Measurements from ENCODE around the gene TEX19.

TEX19 gene

GRCh38 chr17:82391496-82392066, 32.5 kb downstream of the TEX19 start:
- no peak overlapping the region for H2AFZ ChIP-seq (ENCODE audit: low read depth, low read length)
- no peak overlapping the region for H2BK5ac ChIP-seq (ENCODE audit: low read depth, low read length, poor library complexity, severe bottlenecking)
- peaks cover 14% of the 10 kb centered on the region for H3K4me1 ChIP-seq (ENCODE audit: control insufficient read depth, insufficient read depth, low read depth, low read length)
- no peak for DNase-seq
- no peak overlapping the region for H3K4me2 ChIP-seq (ENCODE audit: low read length, poor library complexity, severe bottlenecking)
- H3K9me3 ChIP-seq (ENCODE audit: control insufficient read depth, low read length): no peaks in the 10 kb centered on the region
- no peak overlapping the region for H3K14ac ChIP-seq (ENCODE audit: low read length in 2 of 2)
- peaks cover 15% of the 10 kb centered on the region in 2 experiments for H3K27me3 ChIP-seq (ENCODE audit: control insufficient read depth in 1 of 2, insufficient read depth in 1 of 2, low read length in 2 of 2)
- H2BK12ac ChIP-seq (ENCODE audit: low read length in 2 of 2): no peak overlapping the region
- H4K8ac ChIP-seq (ENCODE audit: low read length): no peak overlapping the region
- no peak overlapping the region for H3K9ac ChIP-seq (ENCODE audit: low read length)
- no peak overlapping the region for H3K18ac ChIP-seq (ENCODE audit: low read depth in 1 of 2, low read length in 2 of 2)
- 96% methylated on average over 22 of the region's 23 CpGs for WGBS
- H2BK120ac ChIP-seq (ENCODE audit: low read depth, low read length): no peak overlapping the region
- no peak overlapping the region for H3K23ac ChIP-seq (ENCODE audit: low read length in 2 of 2)
- H4K91ac ChIP-seq (ENCODE audit: low read length): no peak overlapping the region
- H3K27ac ChIP-seq (ENCODE audit: low read length, poor library complexity, severe bottlenecking): no peak overlapping the region
- no peaks in the 10 kb centered on the region for H3K79me1 ChIP-seq (replicated peaks; ENCODE audit: low read length, poor library complexity, severe bottlenecking)
- H3K4ac ChIP-seq (ENCODE audit: low read depth in 1 of 2, low read length in 2 of 2): no peak overlapping the region
- no peak overlapping the region for H2BK15ac ChIP-seq (ENCODE audit: low read depth, poor library complexity, severe bottlenecking)
- H2AK5ac ChIP-seq (ENCODE audit: low read length, severe bottlenecking): no peak overlapping the region
- H3K4me3 ChIP-seq (ENCODE audit: insufficient read depth in 1 of 2, low read depth in 1 of 2, low read length in 2 of 2): no peak overlapping the region
- H3K36me3 ChIP-seq (ENCODE audit: control insufficient read depth in 1 of 2, insufficient read depth in 2 of 2, low read depth in 1 of 2, low read length in 2 of 2): peaks cover 17 to 27% of the 10 kb centered on the region in 2 experiments

- no peak overlapping the region for H2BK15ac ChIP-seq (ENCODE audit: low read depth, poor library complexity, severe bottlenecking)
- H3K4me3 ChIP-seq (ENCODE audit: insufficient read depth in 1 of 2, low read depth in 1 of 2, low read length in 2 of 2): no peak overlapping the region
- H3K4ac ChIP-seq (ENCODE audit: low read depth in 1 of 2, low read length in 2 of 2): no peak overlapping the region
- H3K79me1 ChIP-seq (replicated peaks; ENCODE audit: low read length, poor library complexity, severe bottlenecking): no peaks in the 10 kb centered on the region
- H2AFZ ChIP-seq (ENCODE audit: low read depth, low read length): no peak overlapping the region
- WGBS: 91% methylated on average over 23 of the region's 28 CpGs
- no peak overlapping the region for H3K27ac ChIP-seq (ENCODE audit: low read length, poor library complexity, severe bottlenecking)
- no peak overlapping the region for H4K91ac ChIP-seq (ENCODE audit: low read length)
- H3K36me3 ChIP-seq (ENCODE audit: control insufficient read depth in 1 of 2, insufficient read depth in 2 of 2, low read depth in 1 of 2, low read length in 2 of 2): peaks cover 17 to 27% of the 10 kb centered on the region in 2 experiments
- no peaks in the 10 kb centered on the region for H3K9me3 ChIP-seq (ENCODE audit: control insufficient read depth, low read length)
- DNase-seq: no peak
- no peak overlapping the region for H2BK5ac ChIP-seq (ENCODE audit: low read depth, low read length, poor library complexity, severe bottlenecking)
- H3K9ac ChIP-seq (ENCODE audit: low read length): no peak overlapping the region
- H2BK12ac ChIP-seq (ENCODE audit: low read length in 2 of 2): no peak overlapping the region
- H3K14ac ChIP-seq (ENCODE audit: low read length in 2 of 2): no peak overlapping the region
- H3K23ac ChIP-seq (ENCODE audit: low read length in 2 of 2): no peak overlapping the region
- no peak overlapping the region for H2BK120ac ChIP-seq (ENCODE audit: low read depth, low read length)
- no peak overlapping the region for H2AK5ac ChIP-seq (ENCODE audit: low read length, severe bottlenecking)
- H4K8ac ChIP-seq (ENCODE audit: low read length): no peak overlapping the region
- H3K18ac ChIP-seq (ENCODE audit: low read depth in 1 of 2, low read length in 2 of 2): no peak overlapping the region
- peaks cover 19% of the 10 kb centered on the region for H3K4me1 ChIP-seq (ENCODE audit: control insufficient read depth, insufficient read depth, low read depth, low read length)
- no peak overlapping the region for H3K4me2 ChIP-seq (ENCODE audit: low read length, poor library complexity, severe bottlenecking)
- peaks cover 7 to 8% of the 10 kb centered on the region in 2 experiments for H3K27me3 ChIP-seq (ENCODE audit: control insufficient read depth in 1 of 2, insufficient read depth in 1 of 2, low read length in 2 of 2)
These were observed 33.3 kb downstream of the TEX19 start for GRCh38 chr17:82392209-82392920.

- Histone ChIP-seq H3K27ac (ENCODE audit: low read length, poor library complexity, severe bottlenecking) (no peak overlapping the region), H2BK15ac (ENCODE audit: low read depth, poor library complexity, severe bottlenecking) (no peak overlapping the region), H3K23ac (ENCODE audit: low read length in 2 of 2) (no peak overlapping the region), H4K91ac (ENCODE audit: low read length) (no peak overlapping the region), H3K4me3 (ENCODE audit: insufficient read depth in 1 of 2, low read depth in 1 of 2, low read length in 2 of 2) (no peak overlapping the region), H3K27me3 (ENCODE audit: control insufficient read depth in 1 of 2, insufficient read depth in 1 of 2, low read length in 2 of 2) (peaks cover 1 to 2% of the 10 kb centered on the region in 2 experiments), H3K36me3 (ENCODE audit: control insufficient read depth in 1 of 2, insufficient read depth in 2 of 2, low read depth in 1 of 2, low read length in 2 of 2) (peaks cover 17 to 33% of the 10 kb centered on the region in 2 experiments), H3K4ac (ENCODE audit: low read depth in 1 of 2, low read length in 2 of 2) (no peak overlapping the region), H4K8ac (ENCODE audit: low read length) (no peak overlapping the region), H2BK5ac (ENCODE audit: low read depth, low read length, poor library complexity, severe bottlenecking) (no peak overlapping the region), H2AFZ (ENCODE audit: low read depth, low read length) (no peak overlapping the region), H3K14ac (ENCODE audit: low read length in 2 of 2) (no peak overlapping the region), H2BK120ac (ENCODE audit: low read depth, low read length) (no peak overlapping the region), H3K9me3 (ENCODE audit: control insufficient read depth, low read length) (no peaks in the 10 kb centered on the region), H3K79me1 (replicated peaks; ENCODE audit: low read length, poor library complexity, severe bottlenecking) (no peaks in the 10 kb centered on the region), H3K18ac (ENCODE audit: low read depth in 1 of 2, low read length in 2 of 2) (no peak overlapping the region), H2BK12ac (ENCODE audit: low read length in 2 of 2) (no peak overlapping the region), H3K4me1 (ENCODE audit: control insufficient read depth, insufficient read depth, low read depth, low read length) (peaks cover 24% of the 10 kb centered on the region), H3K4me2 (ENCODE audit: low read length, poor library complexity, severe bottlenecking) (no peak overlapping the region), H3K9ac (ENCODE audit: low read length) (no peak overlapping the region), H2AK5ac (ENCODE audit: low read length, severe bottlenecking) (no peak overlapping the region)
- DNase-seq: no peak
- WGBS: 95% methylated on average over 15 of the region's 15 CpGs
These were observed 33.9 kb downstream of the TEX19 start for GRCh38 chr17:82392941-82393340.

- Histone ChIP-seq H2BK12ac (ENCODE audit: low read length in 2 of 2) (no peak overlapping the region), H2BK15ac (ENCODE audit: low read depth, poor library complexity, severe bottlenecking) (no peak overlapping the region), H3K4me1 (ENCODE audit: control insufficient read depth, insufficient read depth, low read depth, low read length) (peaks cover 28% of the 10 kb centered on the region), H3K4me2 (ENCODE audit: low read length, poor library complexity, severe bottlenecking) (no peak overlapping the region), H3K27me3 (ENCODE audit: control insufficient read depth in 1 of 2, insufficient read depth in 1 of 2, low read length in 2 of 2) (no peaks in the 10 kb centered on the region), H3K18ac (ENCODE audit: low read depth in 1 of 2, low read length in 2 of 2) (no peak overlapping the region), H2AFZ (ENCODE audit: low read depth, low read length) (no peak overlapping the region), H3K4ac (ENCODE audit: low read depth in 1 of 2, low read length in 2 of 2) (no peak overlapping the region), H4K8ac (ENCODE audit: low read length) (no peak overlapping the region), H3K36me3 (ENCODE audit: control insufficient read depth in 1 of 2, insufficient read depth in 2 of 2, low read depth in 1 of 2, low read length in 2 of 2) (peaks cover 17 to 35% of the 10 kb centered on the region in 2 experiments), H3K9me3 (ENCODE audit: control insufficient read depth, low read length) (no peaks in the 10 kb centered on the region), H3K9ac (ENCODE audit: low read length) (no peak overlapping the region), H3K14ac (ENCODE audit: low read length in 2 of 2) (no peak overlapping the region), H2BK5ac (ENCODE audit: low read depth, low read length, poor library complexity, severe bottlenecking) (no peak overlapping the region), H2BK120ac (ENCODE audit: low read depth, low read length) (no peak overlapping the region), H4K91ac (ENCODE audit: low read length) (no peak overlapping the region), H2AK5ac (ENCODE audit: low read length, severe bottlenecking) (no peak overlapping the region), H3K23ac (ENCODE audit: low read length in 2 of 2) (no peak overlapping the region), H3K79me1 (replicated peaks; ENCODE audit: low read length, poor library complexity, severe bottlenecking) (no peaks in the 10 kb centered on the region), H3K4me3 (ENCODE audit: insufficient read depth in 1 of 2, low read depth in 1 of 2, low read length in 2 of 2) (no peak overlapping the region), H3K27ac (ENCODE audit: low read length, poor library complexity, severe bottlenecking) (no peak overlapping the region)
- WGBS: 97% methylated on average over 11 of the region's 12 CpGs
- DNase-seq: no peak
These were observed 35.2 kb downstream of the TEX19 start for GRCh38 chr17:82394278-82394677.
